ENCODE measurements around the gene TNPO3.

DNA sequence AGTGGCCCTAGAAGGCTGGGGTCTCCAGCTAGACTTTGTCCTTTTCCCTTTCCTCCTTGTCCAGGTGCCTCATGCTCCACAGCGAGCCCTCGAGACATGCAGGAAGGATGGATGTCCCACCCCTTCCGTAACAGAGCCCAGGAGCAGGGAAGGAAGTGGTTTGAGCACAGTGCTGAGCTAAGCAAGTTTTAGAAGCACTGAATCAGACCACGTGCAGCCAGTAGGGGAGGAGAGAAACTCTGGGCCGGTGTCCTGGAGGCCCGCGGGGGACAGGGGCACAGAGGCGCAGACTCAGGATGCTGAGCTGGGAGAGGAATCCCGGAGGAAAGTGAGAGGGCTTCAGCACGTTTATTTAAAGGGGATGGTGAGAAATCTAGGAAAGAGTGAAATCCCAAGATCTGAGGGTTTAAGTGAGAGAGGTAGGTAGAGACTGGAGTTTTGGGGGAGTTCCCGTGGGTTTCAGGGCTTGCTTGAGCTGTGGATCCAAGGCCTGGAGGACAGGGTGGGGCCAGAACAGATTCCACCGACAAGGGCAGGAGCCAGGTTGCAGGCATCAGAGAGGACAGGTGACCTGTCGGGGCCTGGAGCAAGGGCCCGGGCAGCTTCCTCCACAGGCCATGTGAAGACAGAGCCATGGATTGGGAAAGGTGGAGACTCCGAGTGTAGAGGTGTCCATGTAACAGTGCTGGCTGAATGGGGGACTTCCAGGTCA lies 121.6 kb downstream of the TNPO3 start:
- TF ChIP-seq FOSL2 (IDR thresholded peaks at IDR 0.05; ENCODE audit: borderline replicate concordance, low read depth) = no peak
- TF ChIP-seq EP300 (IDR thresholded peaks at IDR 0.05; ENCODE audit: borderline replicate concordance in 1 of 2, low read depth in 1 of 2, low read length in 1 of 2) = no peak
- TF ChIP-seq CTCF (IDR thresholded peaks at IDR 0.05) = no peak
- TF ChIP-seq MAX (IDR thresholded peaks at IDR 0.05; ENCODE audit: low read depth) = no peak
- no peak for TF ChIP-seq TAF1 (IDR thresholded peaks at IDR 0.05; ENCODE audit: borderline replicate concordance, low read depth, low read length)
- no peak for TF ChIP-seq POLR2AphosphoS5 (IDR thresholded peaks at IDR 0.05; ENCODE audit: low read depth, low read length)
- no peak for TF ChIP-seq EZH2phosphoT487 (IDR thresholded peaks at IDR 0.05; ENCODE audit: borderline replicate concordance, low read depth)
- TF ChIP-seq RAD21 (IDR thresholded peaks at IDR 0.05; ENCODE audit: low read length) = no peak
- no peak for TF ChIP-seq RFX5 (IDR thresholded peaks at IDR 0.05; ENCODE audit: low read length)

Data from SK-N-SH (cell line).